ENCODE results near the gene STK16. TPM values are rescaled to one million over a fixed set of nuclear protein-coding genes. Genes with fewer than 3 reads are reported as not detected.

STK16 gene
- polyA plus RNA-seq, 6 donors from 2014 or later, result 14.7 to 28.3 (median 21.9) TPM

GRCh38 chr2:219207884-219208740, 37.2 kb upstream of the STK16 start:
- Mint-ChIP-seq H3K27me3 (no peaks in the 10 kb centered on the region), H3K27ac (peak overlapping the region in 5 of 6 donors; percentile 26 to 97 (median 51)), H3K9me3 (no peaks in the 10 kb centered on the region), H3K4me3 (peak overlapping the region in 7 of 8 donors; percentile 16 to 96 (median 92)), H3K36me3 (no peaks in the 10 kb centered on the region), H3K4me1 (peaks cover 12 to 43% (median 21%) of the 10 kb centered on the region in 3 donors)
- DNase-seq, result no peak
- no peak for ATAC-seq (ENCODE audit: low read depth in 2 of 2)

- Mint-ChIP-seq H3K4me1 (peaks cover 16 to 43% (median 27%) of the 10 kb centered on the region in 3 donors), H3K4me3 (peak overlapping the region in 3 of 8 donors; percentile 39 to 93 (median 44)), H3K36me3 (peaks cover 0 to 7% of the 10 kb centered on the region in 2 donors)
Observed at GRCh38 chr2:219209236-219210195, 35.8 kb upstream of the STK16 start.

DNA sequence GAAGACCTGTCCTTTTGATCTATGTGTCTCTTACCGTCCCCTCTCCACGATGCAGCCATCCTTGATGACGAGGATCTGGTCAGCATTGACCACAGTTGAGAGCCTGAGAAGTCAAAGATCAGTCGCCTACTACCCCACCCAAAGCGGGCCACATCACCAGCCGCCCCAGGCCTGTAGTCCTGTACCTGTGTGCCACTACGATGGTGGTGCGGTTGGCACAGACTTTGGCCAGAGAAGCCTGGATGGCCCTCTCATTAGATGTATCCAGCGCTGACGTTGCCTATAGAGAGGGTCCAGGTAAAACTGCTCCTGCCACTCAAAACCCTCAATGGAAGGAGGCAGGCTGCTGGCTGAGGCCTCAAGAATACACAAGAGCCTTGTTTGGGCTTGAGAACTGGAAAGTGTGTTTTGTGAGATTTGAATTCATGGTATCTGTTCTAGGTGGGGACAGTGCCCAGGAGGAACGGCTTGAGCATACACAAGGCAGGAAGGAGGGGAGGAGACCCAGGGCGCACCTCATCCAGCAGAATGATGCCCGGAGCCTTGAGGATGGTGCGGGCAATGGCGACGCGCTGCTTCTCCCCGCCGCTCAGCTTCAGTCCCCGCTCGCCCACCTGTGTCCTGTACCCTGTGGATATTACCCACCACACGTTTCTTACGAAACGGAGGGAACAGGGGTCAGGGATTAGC, 34.9 kb upstream of the STK16 start:
- peaks cover 16 to 42% (median 27%) of the 10 kb centered on the region in 3 donors for H3K4me1 Mint-ChIP-seq

More at GRCh38 chr2:219209236-219210195, 35.8 kb upstream of the STK16 start:
- Mint-ChIP-seq H3K27me3 (no peaks in the 10 kb centered on the region), H3K9me3 (no peaks in the 10 kb centered on the region), H3K27ac (peak overlapping the region in 4 of 6 donors; percentile 38 to 84 (median 46))
- DNase-seq (no peak), ATAC-seq (ENCODE audit: low read depth in 2 of 2) (no peak)

DNA sequence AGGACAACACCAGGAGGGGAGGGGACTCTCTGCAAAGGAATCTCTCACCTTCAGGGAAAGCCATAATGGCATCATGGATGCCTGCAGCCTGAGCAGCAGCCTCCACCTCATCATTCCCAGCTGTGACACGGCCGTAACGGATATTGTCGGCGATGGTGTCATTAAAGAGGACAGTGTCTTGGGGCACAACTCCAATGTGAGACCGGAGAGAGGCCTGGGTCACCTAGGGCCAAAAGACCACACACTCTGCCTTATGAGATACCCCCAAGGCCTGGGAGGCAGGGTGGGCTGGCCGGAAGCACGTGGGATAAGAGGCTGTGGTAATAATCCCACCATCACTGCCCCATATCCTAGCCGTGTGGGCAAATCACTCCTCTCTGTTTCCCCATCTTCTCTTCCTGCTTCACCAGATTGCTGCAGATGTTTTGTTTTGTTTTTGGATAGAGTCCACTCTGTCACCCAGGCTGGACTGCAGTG, 34.4 kb upstream of the STK16 start:
- Mint-ChIP-seq H3K9me3 (no peaks in the 10 kb centered on the region), H3K27me3 (no peaks in the 10 kb centered on the region), H3K4me1 (peaks cover 16 to 37% (median 27%) of the 10 kb centered on the region in 3 donors), H3K27ac (peak overlapping the region in 4 of 6 donors; percentile 24 to 95 (median 76)), H3K36me3 (peaks cover 0 to 7% of the 10 kb centered on the region in 2 donors), H3K4me3 (peak overlapping the region in 1 of 8 donors; percentile 84)
- no peak for DNase-seq
- no peak for ATAC-seq (ENCODE audit: low read depth in 2 of 2)

More for the DNA sequence above, 34.9 kb upstream of the STK16 start:
- ATAC-seq (ENCODE audit: low read depth in 2 of 2) (no peak), DNase-seq (no peak)
- Mint-ChIP-seq H3K4me3 (peak overlapping the region in 2 of 8 donors; percentile 9 to 39), H3K9me3 (no peaks in the 10 kb centered on the region), H3K27ac (peak overlapping the region in 2 of 6 donors; percentile 63 to 84), H3K27me3 (no peaks in the 10 kb centered on the region), H3K36me3 (peaks cover 0 to 7% of the 10 kb centered on the region in 2 donors)

DNA sequence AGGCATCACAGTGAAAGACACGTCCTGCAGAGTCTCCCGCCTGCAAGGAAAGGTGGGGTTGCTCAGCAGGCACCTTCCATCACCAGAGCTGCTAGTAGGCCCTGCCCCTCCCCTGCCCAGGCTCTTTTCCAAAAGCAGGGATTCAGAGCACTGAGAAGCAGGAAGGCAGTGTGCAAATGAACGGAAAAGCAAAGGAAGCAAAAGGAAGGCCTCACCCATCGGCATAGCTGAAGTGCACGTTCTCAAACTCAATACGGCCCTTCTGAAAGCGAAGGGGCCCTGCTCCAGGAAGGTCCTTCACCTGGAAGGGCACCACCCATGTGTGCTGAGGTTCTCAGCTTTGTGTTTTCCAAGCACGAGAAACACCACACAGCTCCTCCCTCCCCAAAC, 32.3 kb upstream of the STK16 start:
- ATAC-seq (ENCODE audit: low read depth in 2 of 2) (no peak), DNase-seq (no peak)
- Mint-ChIP-seq H3K4me1 (peaks cover 13 to 33% (median 29%) of the 10 kb centered on the region in 3 donors), H3K27me3 (no peaks in the 10 kb centered on the region), H3K4me3 (peak overlapping the region in 1 of 8 donors; percentile 44), H3K27ac (no peak overlapping the region), H3K9me3 (no peaks in the 10 kb centered on the region), H3K36me3 (peaks cover 0 to 7% of the 10 kb centered on the region in 2 donors)

GRCh38 chr2:219213486-219214071, 31.7 kb upstream of the STK16 start:
- Mint-ChIP-seq H3K36me3 (peaks cover 0 to 7% of the 10 kb centered on the region in 2 donors), H3K9me3 (no peaks in the 10 kb centered on the region), H3K27ac (no peak overlapping the region), H3K27me3 (no peaks in the 10 kb centered on the region), H3K4me3 (peak overlapping the region in 2 of 8 donors; percentile 44 to 64), H3K4me1 (peaks cover 14 to 34% (median 28%) of the 10 kb centered on the region in 3 donors)
- ATAC-seq (ENCODE audit: low read depth in 2 of 2), result no peak
- no peak for DNase-seq

DNA sequence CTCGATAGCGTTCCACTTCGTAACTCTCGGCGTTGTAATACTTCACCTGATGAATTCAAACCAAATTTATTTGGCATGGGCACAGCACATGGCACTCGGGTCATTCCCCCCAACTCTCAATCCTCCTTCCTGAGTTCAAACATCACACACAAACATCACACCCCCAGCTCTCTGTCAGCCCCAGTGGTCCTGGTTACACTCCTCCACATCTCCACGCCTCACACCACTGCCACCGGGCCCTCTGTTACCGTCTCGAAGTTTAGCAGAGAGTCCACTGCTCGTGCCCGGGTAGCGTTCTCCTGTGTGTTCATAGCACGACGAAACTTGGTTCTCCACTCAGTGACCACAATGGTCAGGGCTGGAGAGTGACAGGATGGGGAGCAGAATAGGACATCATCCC, 31.1 kb upstream of the STK16 start:
- H3K36me3 Mint-ChIP-seq, result peaks cover 0 to 7% of the 10 kb centered on the region in 2 donors
- H3K4me1 Mint-ChIP-seq, result peaks cover 17 to 35% (median 28%) of the 10 kb centered on the region in 3 donors
- no peaks in the 10 kb centered on the region for H3K27me3 Mint-ChIP-seq
- DNase-seq, result no peak
- H3K27ac Mint-ChIP-seq, result peak overlapping the region in 1 of 6 donors; percentile 32
- H3K9me3 Mint-ChIP-seq, result no peaks in the 10 kb centered on the region
- no peak for ATAC-seq (ENCODE audit: low read depth in 2 of 2)
- peak overlapping the region in 1 of 8 donors; percentile 64 for H3K4me3 Mint-ChIP-seq

GRCh38 chr2:219214786-219215185, 30.5 kb upstream of the STK16 start:
- peaks cover 21 to 40% (median 32%) of the 10 kb centered on the region in 3 donors for H3K4me1 Mint-ChIP-seq
- peaks cover 0 to 7% of the 10 kb centered on the region in 2 donors for H3K36me3 Mint-ChIP-seq
- no peaks in the 10 kb centered on the region for H3K27me3 Mint-ChIP-seq
- H3K27ac Mint-ChIP-seq, result no peak overlapping the region
- no peaks in the 10 kb centered on the region for H3K9me3 Mint-ChIP-seq
- H3K4me3 Mint-ChIP-seq, result peak overlapping the region in 1 of 8 donors; percentile 62
- ATAC-seq (ENCODE audit: low read depth in 2 of 2), result no peak
- no peak for DNase-seq

DNA sequence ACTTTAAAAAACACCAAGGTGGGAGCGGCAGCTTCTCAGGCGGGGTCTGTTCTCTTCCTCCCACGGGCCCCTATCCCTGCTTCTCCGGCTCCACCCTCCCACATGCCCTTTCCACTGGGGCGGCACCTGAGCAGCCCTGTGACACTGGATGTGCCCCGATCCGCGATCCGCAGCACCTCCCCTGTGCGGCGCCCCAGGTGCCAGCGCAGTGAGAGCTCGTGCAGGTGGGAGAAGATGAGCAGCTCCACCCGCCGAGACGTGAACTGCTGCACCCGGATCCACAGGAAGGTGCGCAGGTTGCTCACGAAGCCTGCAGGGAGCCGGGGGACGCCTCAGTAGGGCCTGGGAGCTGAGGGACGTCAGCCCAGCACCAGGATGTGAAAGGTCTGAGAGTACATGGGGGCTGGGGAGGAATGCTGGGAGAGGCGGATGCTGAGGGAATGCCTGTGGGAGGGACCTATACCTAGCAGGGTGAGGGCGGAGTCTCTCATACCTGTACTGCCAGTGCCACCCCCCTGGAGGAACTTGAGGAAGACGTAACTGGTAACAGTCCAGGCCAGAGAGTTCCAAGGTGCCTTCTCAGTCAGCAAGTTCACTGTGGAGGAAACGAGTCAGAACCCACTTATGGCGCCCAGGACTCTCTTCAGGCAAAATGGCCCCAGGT, 29.3 kb upstream of the STK16 start:
- Mint-ChIP-seq H3K9me3 (no peaks in the 10 kb centered on the region), H3K4me3 (peak overlapping the region in 1 of 8 donors; percentile 69), H3K4me1 (peaks cover 21 to 43% (median 42%) of the 10 kb centered on the region in 3 donors), H3K36me3 (peaks cover 0 to 7% of the 10 kb centered on the region in 2 donors), H3K27ac (no peak overlapping the region), H3K27me3 (no peaks in the 10 kb centered on the region)
- DNase-seq (no peak), ATAC-seq (ENCODE audit: low read depth in 2 of 2) (no peak)

GRCh38 chr2:219216535-219216915, 28.8 kb upstream of the STK16 start:
- H3K4me1 Mint-ChIP-seq, result peaks cover 24 to 42% (median 37%) of the 10 kb centered on the region in 3 donors
- DNase-seq, result no peak
- H3K9me3 Mint-ChIP-seq, result no peaks in the 10 kb centered on the region
- ATAC-seq (ENCODE audit: low read depth in 2 of 2), result no peak
- no peak overlapping the region for H3K27ac Mint-ChIP-seq
- H3K27me3 Mint-ChIP-seq, result no peaks in the 10 kb centered on the region
- peak overlapping the region in 5 of 8 donors; percentile 7 to 77 (median 44) for H3K4me3 Mint-ChIP-seq
- H3K36me3 Mint-ChIP-seq, result peaks cover 4 to 12% of the 10 kb centered on the region in 2 donors

GRCh38 chr2:219218217-219218731, 27.0 kb upstream of the STK16 start:
- H3K4me1 Mint-ChIP-seq, result peaks cover 26 to 42% (median 29%) of the 10 kb centered on the region in 3 donors
- peaks cover 6 to 19% of the 10 kb centered on the region in 2 donors for H3K36me3 Mint-ChIP-seq
- DNase-seq (no peak), ATAC-seq (ENCODE audit: low read depth in 2 of 2) (peak; percentile 20 to 24)
- peak overlapping the region; percentile 38 to 79 (median 70) for H3K27ac Mint-ChIP-seq
- H3K27me3 Mint-ChIP-seq, result no peaks in the 10 kb centered on the region
- no peaks in the 10 kb centered on the region for H3K9me3 Mint-ChIP-seq
- peak overlapping the region; percentile 78 to 94 (median 84) for H3K4me3 Mint-ChIP-seq

Data from naive B cell (primary cell).